WERI-Rb-1 (cell line): ENCODE data around the gene ACER3.
"Not testable (repeated sequence)": the region's sequence is repeated elsewhere in the genome, so short reads cannot be mapped to it uniquely, and the experiment has no call there.

Experiments
- DNase-seq: peaks from one replicate; pipeline ENCODE4 v3.0.0-alpha.2; 2020
- H3K27ac ChIP-seq: fragments of 250-450 bp; sonication (Bioruptor Pico); 2 replicates; pipeline ENCODE4 v1.5.1; 2020; ENCODE audit warnings: mild to moderate bottlenecking, moderate library complexity
- H3K27me3 ChIP-seq: fragments of 250-450 bp; sonication (Bioruptor Pico); 2 replicates; pipeline ENCODE4 v1.5.1; 2021; ENCODE audit warnings: mild to moderate bottlenecking, low read depth, moderate library complexity; ENCODE audit not compliant: insufficient read depth, severe bottlenecking
- H3K36me3 ChIP-seq: fragments of 250-450 bp; sonication (Bioruptor Pico); 2 replicates; pipeline ENCODE4 v1.5.1; 2020; ENCODE audit warnings: mild to moderate bottlenecking, moderate library complexity
- H3K4me3 ChIP-seq: 2 replicates; pipeline ENCODE4 v1.5.1; 2011; ENCODE audit warnings: low read depth, mild to moderate bottlenecking, control low read depth, low read length
- H3K9me3 ChIP-seq: fragments of 250-450 bp; sonication (Bioruptor Pico); 2 replicates; pipeline ENCODE4 v1.5.1; 2021; ENCODE audit warnings: mild to moderate bottlenecking, moderate library complexity; ENCODE audit not compliant: severe bottlenecking
- TF ChIP-seq, protein P1 (sequence below): IDR thresholded peaks from 2 replicates; pipeline ENCODE4 v1.5.1; 2011; ENCODE audit warnings: low read depth, mild to moderate bottlenecking, control low read depth, inconsistent platforms, low read length

Gene ACER3

DNA sequence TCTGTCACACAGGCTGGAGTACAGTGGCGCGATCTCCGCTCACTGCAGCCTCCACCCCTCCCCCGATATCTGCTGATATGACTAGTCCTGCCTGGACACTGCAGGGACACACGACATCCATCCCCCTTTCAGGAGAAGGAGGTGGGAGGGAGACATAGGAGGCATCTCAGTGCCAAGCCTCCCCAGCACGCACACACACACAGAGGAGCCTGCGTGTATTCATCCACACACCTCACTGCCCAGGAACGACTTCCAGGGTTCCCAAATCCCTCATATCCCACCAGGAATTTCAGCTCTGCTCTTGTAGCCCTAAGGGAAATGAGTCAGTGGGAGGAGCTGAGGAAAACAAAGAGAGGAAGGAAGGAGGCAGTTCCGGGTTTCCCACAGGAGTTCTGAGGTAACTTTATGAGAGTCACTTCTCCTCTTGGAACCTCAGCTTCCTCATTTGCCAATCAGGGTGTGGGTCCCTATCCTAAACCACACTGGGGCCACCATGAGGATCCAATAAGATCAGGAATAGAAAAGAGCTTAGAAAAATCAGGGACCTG lies 37.2 kb upstream of the ACER3 start:
- H3K4me3 ChIP-seq, result no peak overlapping the region
- DNase-seq, result no peak
- H3K27me3 ChIP-seq, result no peaks in the 10 kb centered on the region
- TF ChIP-seq, protein P1, sequence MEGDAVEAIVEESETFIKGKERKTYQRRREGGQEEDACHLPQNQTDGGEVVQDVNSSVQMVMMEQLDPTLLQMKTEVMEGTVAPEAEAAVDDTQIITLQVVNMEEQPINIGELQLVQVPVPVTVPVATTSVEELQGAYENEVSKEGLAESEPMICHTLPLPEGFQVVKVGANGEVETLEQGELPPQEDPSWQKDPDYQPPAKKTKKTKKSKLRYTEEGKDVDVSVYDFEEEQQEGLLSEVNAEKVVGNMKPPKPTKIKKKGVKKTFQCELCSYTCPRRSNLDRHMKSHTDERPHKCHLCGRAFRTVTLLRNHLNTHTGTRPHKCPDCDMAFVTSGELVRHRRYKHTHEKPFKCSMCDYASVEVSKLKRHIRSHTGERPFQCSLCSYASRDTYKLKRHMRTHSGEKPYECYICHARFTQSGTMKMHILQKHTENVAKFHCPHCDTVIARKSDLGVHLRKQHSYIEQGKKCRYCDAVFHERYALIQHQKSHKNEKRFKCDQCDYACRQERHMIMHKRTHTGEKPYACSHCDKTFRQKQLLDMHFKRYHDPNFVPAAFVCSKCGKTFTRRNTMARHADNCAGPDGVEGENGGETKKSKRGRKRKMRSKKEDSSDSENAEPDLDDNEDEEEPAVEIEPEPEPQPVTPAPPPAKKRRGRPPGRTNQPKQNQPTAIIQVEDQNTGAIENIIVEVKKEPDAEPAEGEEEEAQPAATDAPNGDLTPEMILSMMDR, result no peak
- H3K36me3 ChIP-seq, result no peaks in the 10 kb centered on the region
- no peak overlapping the region for H3K27ac ChIP-seq
- H3K9me3 ChIP-seq, result peaks cover 8% of the 10 kb centered on the region

DNA sequence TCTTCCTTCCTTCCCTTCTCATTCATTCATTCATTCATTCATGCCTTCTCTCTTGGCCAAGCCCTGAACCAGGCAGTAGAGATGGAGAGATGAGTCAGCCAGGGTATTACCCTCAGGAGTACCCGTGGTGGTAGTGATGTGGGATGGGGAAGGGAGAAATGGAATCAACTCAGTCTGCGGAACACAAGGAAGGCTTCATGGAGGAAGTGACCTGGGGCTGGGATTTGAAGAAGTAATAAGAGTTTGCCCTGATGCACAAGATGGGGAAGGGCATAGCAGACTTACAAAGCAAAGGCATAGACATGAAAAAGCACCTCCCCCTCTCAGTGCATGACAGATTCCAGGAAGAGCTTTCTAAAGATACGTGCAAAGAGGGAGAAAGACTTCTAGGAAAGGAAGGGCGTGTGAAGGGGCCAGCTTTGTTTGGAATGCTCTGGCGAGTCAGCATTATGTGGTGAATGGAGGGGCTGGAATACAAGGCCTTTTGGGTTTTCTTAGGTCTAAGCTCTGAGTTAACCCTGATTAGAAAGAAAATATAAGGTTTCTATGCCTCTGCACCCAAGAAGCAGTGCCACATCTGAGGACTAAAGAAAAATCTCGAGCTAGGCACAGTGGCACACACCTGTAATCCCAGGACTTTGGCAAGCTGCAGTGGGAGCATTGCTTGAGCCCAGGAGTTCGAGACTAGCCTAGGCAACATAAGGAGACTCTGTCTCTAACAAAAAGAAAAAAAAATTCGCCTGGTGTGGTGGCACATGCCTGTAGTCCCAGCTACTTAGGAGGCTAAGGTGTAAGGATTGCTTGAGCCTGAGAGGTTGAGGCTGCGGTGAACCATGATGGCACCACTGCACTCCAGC lies 36.4 kb upstream of the ACER3 start:
- H3K4me3 ChIP-seq, result no peak overlapping the region
- DNase-seq, result no peak
- no peaks in the 10 kb centered on the region for H3K27me3 ChIP-seq
- TF ChIP-seq, protein P1, result no peak
- H3K9me3 ChIP-seq, result peaks cover 8% of the 10 kb centered on the region
- H3K27ac ChIP-seq, result no peak overlapping the region
- H3K36me3 ChIP-seq, result no peaks in the 10 kb centered on the region

GRCh38 chr11:76824980-76825725 lies 35.6 kb upstream of the ACER3 start:
- H3K36me3 ChIP-seq, result no peaks in the 10 kb centered on the region
- no peak overlapping the region for H3K27ac ChIP-seq
- DNase-seq, result no peak
- no peaks in the 10 kb centered on the region for H3K27me3 ChIP-seq
- H3K9me3 ChIP-seq, result peaks cover 8% of the 10 kb centered on the region
- TF ChIP-seq, protein P1, result no peak
- no peak overlapping the region for H3K4me3 ChIP-seq

- TF ChIP-seq, protein P1, result no peak
Measured at GRCh38 chr11:76825726-76826396, 34.9 kb upstream of the ACER3 start.

GRCh38 chr11:76826508-76826907 lies 34.2 kb upstream of the ACER3 start:
- not testable (repeated sequence) for H3K4me3 ChIP-seq, DNase-seq, H3K27ac ChIP-seq, H3K36me3 ChIP-seq, H3K9me3 ChIP-seq, H3K27me3 ChIP-seq

More at GRCh38 chr11:76825726-76826396, 34.9 kb upstream of the ACER3 start:
- H3K4me3 ChIP-seq, result no peak overlapping the region
- peaks cover 3% of the 10 kb centered on the region for H3K9me3 ChIP-seq
- H3K27me3 ChIP-seq, result no peaks in the 10 kb centered on the region
- H3K36me3 ChIP-seq, result no peaks in the 10 kb centered on the region
- no peak overlapping the region for H3K27ac ChIP-seq
- no peak for DNase-seq

DNA sequence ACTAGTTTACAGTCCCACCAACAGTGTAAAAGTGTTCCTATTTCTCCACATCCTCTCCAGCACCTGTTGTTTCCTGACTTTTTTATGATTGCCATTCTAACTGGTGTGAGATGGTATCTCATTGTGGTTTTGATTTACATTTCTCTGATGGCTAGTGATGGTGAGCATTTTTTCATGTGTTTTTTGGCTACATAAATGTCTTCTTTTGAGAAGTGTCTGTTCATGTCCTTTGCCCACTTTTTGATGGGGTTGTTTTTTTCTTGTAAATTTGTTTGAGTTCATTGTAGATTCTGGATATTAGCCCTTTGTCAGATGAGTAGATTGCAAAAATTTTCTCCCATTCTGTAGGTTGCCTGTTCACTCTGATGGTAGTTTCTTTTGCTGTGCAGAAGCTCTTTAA lies 33.7 kb upstream of the ACER3 start:
- not testable (repeated sequence) for H3K9me3 ChIP-seq, H3K4me3 ChIP-seq, H3K27me3 ChIP-seq, DNase-seq, H3K36me3 ChIP-seq, H3K27ac ChIP-seq
